UCSD-AML1 (cell line): ENCODE data around the gene ZNF700.
A peak's percentile ranks its signal among the peaks of the same experiment; 100 is the strongest.
"Not testable (repeated sequence)": the region's sequence is repeated elsewhere in the genome, so short reads cannot be mapped to it uniquely, and the experiment has no call there.

Experiments used
- DNase-seq: peaks from one replicate; lab custom pipeline; 2025; ENCODE audit not compliant: unreplicated experiment; lab: John Stamatoyannopoulos, UW

Gene ZNF700

GRCh38 chr19:11987405-11988281 is 62.7 kb downstream of the ZNF700 start:
- DNase-seq = peak; percentile 94

- DNase-seq = no peak
Observed at GRCh38 chr19:11989112-11989456, 64.2 kb downstream of the ZNF700 start.

GRCh38 chr19:11991921-11992320 is 67.0 kb downstream of the ZNF700 start:
- DNase-seq = not testable (repeated sequence)

GRCh38 chr19:11995174-11995573 is 70.3 kb downstream of the ZNF700 start:
- DNase-seq = no peak
